Activated CD8-positive, alpha-beta memory T cell treated with anti-CD3 and anti-CD28 coated beads for 4 hours (primary cell): ENCODE measurements around the gene NDUFS7.

Source experiments
- DNase-seq, 2 donors: peaks; one replicate each; pipeline ENCODE4 v3.0.0-alpha.2; 2020; ENCODE audit warnings: low read depth in 2 of 2

The NDUFS7 gene

GRCh38 chr19:1384478-1385110, 887 bp downstream of the NDUFS7 start:
- no peak for DNase-seq

DNA sequence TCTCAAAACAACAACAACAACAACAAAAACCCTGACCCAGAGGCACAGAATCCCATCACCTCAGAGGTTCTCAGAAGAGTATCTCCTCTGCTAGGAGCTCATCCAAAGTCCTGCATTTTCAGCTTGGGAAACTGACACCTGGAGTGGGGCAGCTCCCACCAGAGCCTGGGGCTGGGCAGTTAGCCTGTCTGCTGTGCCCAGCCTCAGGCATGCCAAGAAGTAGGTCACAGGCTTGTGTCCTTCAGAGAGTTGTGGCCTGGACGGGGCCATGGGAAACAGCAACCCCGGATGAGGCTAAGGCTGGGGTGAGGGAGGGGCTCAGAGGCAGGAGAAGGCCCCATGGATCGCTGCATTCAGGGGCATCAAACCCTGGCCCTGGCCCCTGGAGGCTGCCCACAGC, 2.1 kb downstream of the NDUFS7 start:
- no peak for DNase-seq

DNA sequence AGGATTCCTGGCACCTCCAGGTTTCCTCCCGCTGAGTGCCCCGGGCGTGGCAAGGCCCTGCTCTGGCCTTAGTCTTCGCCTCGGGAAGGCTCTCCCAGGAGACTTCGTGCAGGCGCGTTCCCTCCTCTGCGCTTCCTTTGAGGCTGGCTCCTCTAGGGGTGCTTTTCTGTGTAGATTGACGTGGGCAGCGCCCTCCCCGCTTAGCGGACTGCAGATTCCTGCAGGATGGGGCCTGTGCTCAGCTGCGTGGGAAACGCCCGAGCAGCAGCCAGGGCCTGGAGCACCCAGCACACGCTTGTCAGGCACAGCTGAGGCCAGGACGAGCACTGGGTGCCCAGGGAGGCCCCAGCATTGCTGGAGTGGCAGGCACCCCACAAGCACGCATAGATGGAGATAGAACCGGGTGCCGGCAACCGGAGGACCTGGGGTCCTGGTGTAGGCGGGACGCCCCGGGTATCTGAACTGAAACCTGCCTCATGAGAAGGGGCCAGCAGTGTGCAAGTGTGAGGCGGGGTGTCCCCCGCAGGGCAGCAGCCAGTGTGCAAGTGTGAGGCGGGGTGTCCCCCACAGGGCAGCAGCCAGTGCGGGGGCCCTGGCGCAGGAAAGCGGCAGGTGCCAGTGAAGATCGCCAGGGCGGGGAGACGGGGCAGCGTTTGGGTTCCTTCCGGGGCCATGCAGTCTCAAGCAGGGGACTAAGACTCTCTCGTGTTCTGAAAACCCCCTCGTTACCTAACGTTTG, 3.4 kb downstream of the NDUFS7 start:
- no peak for DNase-seq

DNA sequence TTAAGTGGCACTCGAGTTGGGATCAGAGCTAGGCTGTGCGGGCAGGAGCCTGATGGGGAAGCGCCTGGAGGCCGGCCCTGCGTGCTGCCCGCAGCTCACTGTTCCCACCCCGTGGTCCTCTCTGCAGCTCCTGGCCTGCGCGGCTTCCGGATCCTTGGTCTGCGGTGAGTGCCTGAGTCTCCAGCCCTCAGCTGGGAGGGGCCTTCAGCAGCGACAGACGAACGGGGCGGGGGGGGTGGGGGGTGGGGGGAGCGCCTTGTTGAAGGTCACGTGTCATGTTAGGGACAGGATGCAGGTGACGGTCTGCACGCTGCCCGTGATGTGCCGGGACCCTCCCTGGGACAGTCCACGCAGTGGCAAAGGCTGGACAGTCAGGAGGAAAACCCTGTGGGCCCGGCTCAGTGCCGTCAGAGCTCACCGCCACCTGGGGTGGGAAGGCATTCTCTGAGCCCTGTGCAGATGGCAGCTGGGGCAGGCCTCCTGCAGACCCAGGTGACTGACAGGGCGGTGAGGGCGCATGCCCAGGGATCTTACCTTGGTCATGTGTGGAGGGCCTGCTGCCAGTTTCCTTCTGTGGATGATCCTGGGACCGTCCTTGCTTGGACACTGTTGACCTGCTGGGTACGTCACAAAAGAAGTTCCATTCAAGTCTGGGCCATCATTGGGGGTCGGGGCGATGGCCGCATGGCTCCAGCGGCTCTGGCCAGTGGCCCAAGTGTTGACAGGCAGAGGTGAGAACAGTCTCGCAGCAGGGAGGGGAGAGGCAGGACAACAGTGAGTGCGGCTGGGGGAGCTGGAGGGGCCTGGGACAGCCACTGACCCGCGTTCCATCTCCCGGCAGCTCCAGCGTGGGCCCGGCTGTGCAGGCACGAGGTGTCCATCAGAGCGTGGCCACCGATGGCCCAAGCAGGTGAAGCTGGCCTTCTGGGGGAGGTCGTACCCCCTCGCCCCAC, 4.3 kb downstream of the NDUFS7 start:
- DNase-seq = no peak

DNA sequence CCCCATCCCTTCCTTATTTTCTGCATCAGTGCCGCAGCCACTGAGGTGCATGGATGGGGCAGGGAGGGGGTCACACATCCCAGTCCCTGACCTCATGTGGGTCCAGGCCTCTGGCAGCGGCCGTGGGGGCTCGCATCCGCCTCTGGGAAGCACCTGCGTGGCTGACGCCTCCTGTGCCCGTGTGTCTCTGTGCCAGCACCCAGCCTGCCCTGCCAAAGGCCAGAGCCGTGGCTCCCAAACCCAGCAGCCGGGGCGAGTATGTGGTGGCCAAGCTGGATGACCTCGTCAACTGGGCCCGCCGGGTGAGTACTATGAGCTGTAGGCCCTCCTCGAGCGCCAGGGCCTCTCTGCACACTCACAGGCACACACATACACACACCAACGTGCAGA, 4.9 kb downstream of the NDUFS7 start:
- DNase-seq = no peak

- DNase-seq = no peak
Observed at GRCh38 chr19:1389033-1389940, 5.6 kb downstream of the NDUFS7 start.

DNA sequence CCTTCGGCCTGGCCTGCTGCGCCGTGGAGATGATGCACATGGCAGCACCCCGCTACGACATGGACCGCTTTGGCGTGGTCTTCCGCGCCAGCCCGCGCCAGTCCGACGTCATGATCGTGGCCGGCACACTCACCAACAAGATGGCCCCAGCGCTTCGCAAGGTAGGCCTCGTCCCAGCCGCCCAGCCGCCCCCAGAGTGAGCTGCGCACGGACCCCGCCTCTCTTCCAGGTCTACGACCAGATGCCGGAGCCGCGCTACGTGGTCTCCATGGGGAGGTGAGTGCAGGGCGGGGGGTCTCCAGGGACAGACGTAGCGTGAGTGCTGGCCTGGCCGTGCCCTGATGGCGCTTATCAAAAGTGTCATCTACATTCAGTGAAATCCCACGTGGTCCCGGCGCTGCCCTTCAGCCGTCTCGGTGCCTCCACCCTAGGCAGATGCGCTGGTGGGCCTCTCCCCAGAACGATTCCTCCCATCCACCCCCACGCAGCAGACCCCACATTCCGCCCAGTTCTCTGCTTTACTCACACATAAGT, 7.2 kb downstream of the NDUFS7 start:
- DNase-seq = no peak

DNA sequence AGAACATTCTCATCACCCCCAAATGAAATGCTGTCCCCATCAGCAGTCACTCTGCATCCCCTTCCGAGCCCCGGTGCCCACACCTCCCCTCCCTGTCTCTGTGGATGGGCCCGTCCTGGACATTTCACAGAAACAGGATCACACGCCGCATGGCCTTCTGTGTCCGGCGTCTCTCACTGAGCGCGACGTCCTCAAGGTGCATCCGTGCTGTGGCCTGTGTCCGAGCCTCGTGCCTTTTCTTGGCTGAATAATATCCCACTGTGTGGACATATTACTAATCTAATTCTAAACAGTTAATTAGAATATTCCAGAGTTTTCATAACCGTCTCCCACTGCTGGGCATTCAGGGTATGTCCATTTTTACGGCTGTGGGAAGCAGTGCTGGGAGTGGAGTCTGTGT, 8.7 kb downstream of the NDUFS7 start:
- no peak for DNase-seq

DNA sequence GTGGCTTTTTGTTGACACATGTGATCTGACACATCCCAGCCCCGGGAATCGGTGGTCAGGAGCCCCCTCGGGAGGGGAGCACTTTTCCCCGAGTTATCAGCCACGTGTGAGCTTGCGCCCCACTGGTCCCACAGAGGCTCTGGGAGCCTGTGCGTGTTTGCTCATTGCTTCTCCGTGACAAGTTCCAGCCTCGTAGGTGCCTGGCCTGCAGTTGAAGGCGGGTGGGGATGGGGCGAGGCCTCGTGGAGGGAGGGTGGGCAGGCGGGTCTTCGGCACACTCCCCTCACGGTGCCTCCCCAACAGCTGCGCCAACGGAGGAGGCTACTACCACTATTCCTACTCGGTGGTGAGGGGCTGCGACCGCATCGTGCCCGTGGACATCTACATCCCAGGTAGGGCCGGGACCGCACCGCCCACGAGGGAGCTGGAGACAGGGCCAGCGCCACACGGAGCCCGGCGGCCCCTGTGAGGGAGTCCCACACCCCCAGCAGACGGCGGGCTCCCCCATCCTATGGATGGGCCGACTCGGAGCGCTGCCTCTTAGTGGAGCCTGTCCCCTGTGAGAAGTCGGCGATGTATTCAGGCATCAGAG, 9.3 kb downstream of the NDUFS7 start:
- DNase-seq = no peak

GRCh38 chr19:1393841-1394240, 10.1 kb downstream of the NDUFS7 start:
- DNase-seq = no peak

DNA sequence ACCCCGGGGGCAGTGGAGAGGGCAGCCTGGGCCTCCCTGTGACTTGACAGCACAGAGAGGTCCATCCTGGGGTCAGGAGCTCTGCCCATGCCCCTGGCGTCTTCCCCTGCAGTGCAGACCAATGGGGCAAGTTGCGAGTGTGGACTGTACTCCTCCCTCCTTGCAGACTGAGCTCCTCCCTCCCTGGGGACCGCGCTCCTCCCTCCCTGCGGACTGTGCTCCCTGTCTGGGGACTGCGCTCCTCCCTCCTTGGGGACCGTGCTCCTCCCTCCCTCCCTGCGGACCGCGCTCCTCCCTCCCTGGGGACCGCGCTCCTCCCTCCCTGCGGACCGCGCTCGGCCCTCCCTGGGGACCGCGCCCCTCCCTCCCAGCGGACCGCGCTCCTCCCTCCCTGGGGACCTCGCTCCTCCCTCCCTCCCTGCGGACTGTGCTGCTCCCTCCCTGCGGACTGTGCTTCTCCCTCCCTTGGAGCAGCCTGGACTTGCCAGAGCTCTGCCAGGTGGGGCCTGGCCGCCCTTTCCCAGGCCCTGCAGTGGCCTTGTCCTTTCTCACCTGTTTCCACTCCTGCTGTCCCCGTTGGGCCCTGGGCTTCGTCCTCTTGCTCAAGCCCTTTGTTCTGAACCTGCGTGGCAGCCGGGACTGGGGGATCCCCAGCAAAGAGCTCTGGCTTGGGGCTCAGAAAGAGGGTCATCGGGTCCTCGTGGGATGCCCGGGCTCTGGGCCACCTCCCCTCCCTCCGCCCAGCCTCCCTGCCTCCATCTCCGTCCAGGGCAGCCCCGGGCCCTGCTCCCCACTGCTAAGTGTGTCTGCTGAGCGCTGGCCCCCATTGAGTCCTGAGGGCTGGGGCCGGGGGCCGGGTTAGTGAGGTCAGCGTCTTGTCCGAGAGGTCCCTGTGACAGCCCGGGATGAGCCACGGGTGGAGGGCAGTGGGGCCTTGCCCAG, 10.8 kb downstream of the NDUFS7 start:
- DNase-seq = no peak

DNA sequence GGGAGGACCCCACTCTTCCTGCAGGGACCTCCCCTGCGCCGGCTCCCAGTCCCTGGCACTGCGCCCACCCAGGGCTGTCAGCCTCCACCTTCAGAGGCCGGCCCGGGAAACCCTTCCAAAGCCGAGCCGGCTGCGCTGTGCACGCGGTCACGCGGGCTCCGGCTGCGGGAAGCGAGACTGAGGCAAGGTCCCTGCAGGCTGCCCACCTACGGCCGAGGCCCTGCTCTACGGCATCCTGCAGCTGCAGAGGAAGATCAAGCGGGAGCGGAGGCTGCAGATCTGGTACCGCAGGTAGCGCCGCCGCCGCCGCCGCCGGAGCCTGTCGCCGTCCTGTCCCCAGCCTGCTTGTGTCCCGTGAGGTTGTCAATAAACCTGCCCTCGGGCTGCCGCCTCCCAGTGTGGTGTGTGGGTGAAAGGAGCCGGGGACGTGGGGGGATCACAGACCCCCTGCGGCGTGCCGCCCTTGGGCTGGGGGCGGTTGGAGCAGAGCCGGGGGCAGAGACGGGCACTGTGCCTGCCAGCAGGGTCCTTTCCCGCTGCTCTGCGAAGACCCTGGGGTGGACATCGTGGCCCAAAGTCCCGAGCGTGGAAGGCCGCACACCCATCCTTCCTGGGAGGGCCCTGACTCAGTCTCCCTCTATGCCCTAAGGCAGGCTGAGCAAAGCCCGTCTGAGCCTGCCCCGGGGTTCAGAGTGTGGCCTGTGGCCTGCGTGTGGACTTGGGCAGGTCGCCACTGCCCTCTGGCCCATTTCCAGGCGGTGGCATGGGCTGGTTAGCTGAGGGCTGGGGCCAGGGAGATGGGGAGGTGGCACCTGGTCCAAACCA, 11.7 kb downstream of the NDUFS7 start:
- DNase-seq = no peak

DNA sequence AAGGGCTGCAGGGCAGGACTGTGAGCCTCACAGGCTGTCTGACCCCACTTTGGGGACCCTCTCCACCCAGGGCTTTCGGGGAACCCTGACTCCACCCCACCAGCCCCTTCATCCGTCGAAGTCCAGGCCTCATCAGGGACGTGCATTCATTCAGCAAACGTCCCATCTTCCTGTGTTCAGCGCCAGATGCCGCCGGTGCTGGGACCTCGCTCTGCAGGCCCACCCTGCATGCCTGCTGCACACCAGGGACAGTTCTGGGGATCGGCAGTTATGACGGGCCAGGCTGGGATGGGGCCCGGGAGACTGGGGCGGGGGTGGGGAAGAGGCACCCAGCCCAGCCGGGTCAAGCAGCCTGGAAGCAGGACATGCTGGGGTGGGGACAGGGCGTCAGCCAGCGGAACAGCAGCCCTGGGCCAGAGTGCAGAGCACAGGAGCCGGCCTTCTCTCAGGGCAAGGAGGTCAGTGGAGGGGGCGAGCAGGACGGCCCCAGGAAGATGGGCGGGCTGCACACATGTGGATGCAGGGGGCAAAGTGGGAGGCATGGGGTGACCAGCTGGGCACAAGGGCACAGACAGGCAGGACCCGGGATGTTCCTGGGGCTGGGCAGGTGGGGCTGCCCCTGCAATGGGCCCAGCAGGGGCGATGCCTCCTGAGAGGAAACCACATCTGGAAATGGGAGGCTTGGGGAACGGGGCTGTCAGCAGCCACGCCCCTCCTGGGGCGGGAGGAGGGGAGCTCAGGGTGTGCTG, 12.5 kb downstream of the NDUFS7 start:
- no peak for DNase-seq

GRCh38 chr19:1396768-1397679, 13.3 kb downstream of the NDUFS7 start:
- no peak for DNase-seq

GRCh38 chr19:1397838-1398237, 14.1 kb downstream of the NDUFS7 start:
- DNase-seq = no peak

DNA sequence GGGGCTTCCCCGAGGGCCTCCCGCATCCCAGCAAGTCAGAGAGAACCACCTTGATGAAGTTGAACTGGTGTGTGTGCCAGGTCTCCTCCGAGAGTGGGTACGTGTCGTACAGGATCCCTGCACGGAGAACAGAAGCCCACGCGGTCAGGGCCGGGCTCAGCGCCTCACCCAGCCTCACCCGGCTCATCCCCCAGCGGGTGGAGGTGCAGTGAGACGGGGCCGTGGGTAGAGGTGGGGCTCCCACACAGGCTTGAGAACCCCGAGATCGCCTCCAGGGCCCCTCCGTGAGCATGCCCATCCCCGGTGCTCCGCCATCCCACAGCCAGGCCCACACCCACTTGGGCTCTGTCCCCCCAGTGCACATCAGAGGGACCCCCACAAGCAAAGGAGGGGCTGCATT, 15.4 kb downstream of the NDUFS7 start:
- no peak for DNase-seq

GRCh38 chr19:1399745-1400144, 16.0 kb downstream of the NDUFS7 start:
- no peak for DNase-seq
